ENCODE data around the gene ADPRH.

- TF ChIP-seq POLR2A (IDR thresholded peaks at IDR 0.05; ENCODE audit: low read length) (no peak), GATA1 (IDR thresholded peaks at IDR 0.05; ENCODE audit: low read depth, low read length) (no peak)
Observed at GRCh38 chr3:119626196-119626595, 46.9 kb downstream of the ADPRH start.
